Activated CD8-positive, alpha-beta memory T cell treated with anti-CD3 and anti-CD28 coated beads for 1 hour (primary cell): ENCODE data around the gene PTHLH.
A peak's percentile ranks its signal among the peaks of the same experiment; 100 is the strongest.

Experiments used
- DNase-seq, 2 donors: peaks; one replicate each; pipeline ENCODE4 v3.0.0-alpha.2; 2020; ENCODE audit warnings: low read depth in 1 of 2; ENCODE audit errors: extremely low read depth in 1 of 2

The PTHLH gene

GRCh38 chr12:27975222-27976136 lies 2.9 kb upstream of the PTHLH start:
- DNase-seq = no peak

GRCh38 chr12:27974735-27975221 lies 2.2 kb upstream of the PTHLH start:
- no peak for DNase-seq

GRCh38 chr12:27973487-27973890 lies 956 bp upstream of the PTHLH start:
- DNase-seq = no peak

GRCh38 chr12:27971606-27972005 lies 927 bp downstream of the PTHLH start:
- DNase-seq = no peak

GRCh38 chr12:27971121-27971489 lies 1.4 kb downstream of the PTHLH start:
- no peak for DNase-seq

- no peak for DNase-seq
Measured at GRCh38 chr12:27970401-27971120, 2.0 kb downstream of the PTHLH start.

- DNase-seq = peak in 1 of 2 donors; percentile 12
Measured at GRCh38 chr12:27969624-27970400, 2.7 kb downstream of the PTHLH start.

GRCh38 chr12:27968972-27969623 lies 3.4 kb downstream of the PTHLH start:
- DNase-seq = no peak

- no peak for DNase-seq
Measured at GRCh38 chr12:27967551-27968054, 4.9 kb downstream of the PTHLH start.

GRCh38 chr12:27966870-27967269 lies 5.7 kb downstream of the PTHLH start:
- DNase-seq = no peak

GRCh38 chr12:27965966-27966365 lies 6.6 kb downstream of the PTHLH start:
- DNase-seq = no peak

GRCh38 chr12:27965411-27965810 lies 7.1 kb downstream of the PTHLH start:
- DNase-seq = no peak

GRCh38 chr12:27964123-27964522 lies 8.4 kb downstream of the PTHLH start:
- no peak for DNase-seq

GRCh38 chr12:27960821-27961220 lies 11.7 kb downstream of the PTHLH start:
- no peak for DNase-seq

- DNase-seq = no peak
Measured at GRCh38 chr12:27958675-27959074, 13.9 kb downstream of the PTHLH start.

GRCh38 chr12:27957366-27957765 lies 15.2 kb downstream of the PTHLH start:
- DNase-seq = no peak

- no peak for DNase-seq
Measured at GRCh38 chr12:27953817-27954216, 18.7 kb downstream of the PTHLH start.

GRCh38 chr12:27953348-27953747 lies 19.2 kb downstream of the PTHLH start:
- no peak for DNase-seq

- DNase-seq = no peak
Measured at GRCh38 chr12:27952510-27952909, 20.0 kb downstream of the PTHLH start.

- DNase-seq = no peak
Measured at GRCh38 chr12:27951898-27952297, 20.6 kb downstream of the PTHLH start.
